HepG2 (cell line): Measurements from ENCODE around the gene BTN1A1. TPM values are rescaled to one million over a fixed set of nuclear protein-coding genes. Genes with fewer than 3 reads are reported as not detected.

Experiments used
- BORCS8-MEF2B ChIP-seq: sonication (generic); formaldehyde crosslinking; IDR thresholded peaks from 2 replicates; pipeline ENCODE4 v1.8.0; 2022; ENCODE audit warnings: mild to moderate bottlenecking, missing genetic modification reagents
- HDAC2 ChIP-seq: sonication (generic); formaldehyde crosslinking; IDR thresholded peaks from 2 replicates; pipeline ENCODE4 v1.4.0; 2020; ENCODE audit warnings: missing genetic modification reagents
- RFX5 ChIP-seq: IDR thresholded peaks from 2 replicates; pipeline ENCODE4 v1.6.1; 2011; ENCODE audit warnings: low read depth, low read length, improper control_type of control experiment
- SMAD9 ChIP-seq: sonication (generic); formaldehyde crosslinking; IDR thresholded peaks from 2 replicates; pipeline ENCODE4 v1.5.1; 2020; ENCODE audit warnings: mild to moderate bottlenecking, missing genetic modification reagents
- TAF1 ChIP-seq: sonication (generic); formaldehyde crosslinking; IDR thresholded peaks from 2 replicates; pipeline ENCODE4 v1.4.0; 2020; ENCODE audit warnings: missing genetic modification reagents
- TARDBP ChIP-seq: sonication (generic); formaldehyde crosslinking; IDR thresholded peaks from 2 replicates; pipeline ENCODE4 v1.8.0; 2022; ENCODE audit warnings: mild to moderate bottlenecking, missing genetic modification reagents
- ZNF264 ChIP-seq: sonication (generic); formaldehyde crosslinking; IDR thresholded peaks from 2 replicates; pipeline ENCODE4 v1.4.0; 2020; ENCODE audit warnings: missing genetic modification reagents
- ZNF792 ChIP-seq: IDR thresholded peaks from 2 replicates; pipeline ENCODE4 v1.6.1; 2016
- polyA plus RNA-seq, 8 experiments: library from polyadenylated mRNA; depleted of rRNA in 3 of 8; stranded (reverse) in 7 of 8; unstranded in 1 of 8; fragments of >200 nt; fragmentation: Illumina TruSeq in 4 of 8; extraction: Trizol in 4 of 8; gene quantifications; 2 replicates each; pipeline versions ENCODE4 v1.2.1 to v1.2.3, GENCODE V29; 2011 to 2016; ENCODE audit warnings: low read depth in 4 of 8, missing spikeins in 1 of 8, mixed read lengths in 1 of 8; ENCODE audit not compliant: insufficient read depth in 1 of 8
- total RNA-seq, 5 experiments: library from RNA; depleted of rRNA; stranded (reverse); fragments of >200 nt; fragmentation: Illumina TruSeq; extraction: Trizol; gene quantifications; 2 replicates each; pipeline ENCODE4 v1.2.3, GENCODE V29; 2016; ENCODE audit warnings: low read depth in 1 of 5
- TF ChIP-seq, protein P1 (sequence below), 2 experiments: fragments of 450-650 bp in 1 of 2; sonication (generic) in 1 of 2; formaldehyde crosslinking in 1 of 2; IDR thresholded peaks; 2 replicates each; pipeline versions ENCODE4 v1.6.1 to v1.8.0; 2016 to 2022; ENCODE audit warnings: antibody characterized with exemption in 1 of 2, mild to moderate bottlenecking in 1 of 2, missing genetic modification reagents in 1 of 2
- TF ChIP-seq, protein P2 (sequence below): sonication (generic); formaldehyde crosslinking; IDR thresholded peaks from 2 replicates; pipeline ENCODE4 v1.4.0; 2020; ENCODE audit warnings: missing genetic modification reagents
- TF ChIP-seq, protein P3 (sequence below): sonication (generic); formaldehyde crosslinking; IDR thresholded peaks from 2 replicates; pipeline ENCODE4 v1.4.0; 2020; ENCODE audit warnings: mild to moderate bottlenecking, low read depth, missing genetic modification reagents
- TF ChIP-seq, protein P4 (sequence below): IDR thresholded peaks from 2 replicates; pipeline ENCODE4 v1.6.1; 2016; ENCODE audit warnings: low read depth

BTN1A1 gene
- total and polyA plus RNA-seq, 2 of the 13 experiments (the other 11 are each of a cell fraction or from before 2014, with no cell fraction given) = 0.04 TPM; not detected in 1

DNA sequence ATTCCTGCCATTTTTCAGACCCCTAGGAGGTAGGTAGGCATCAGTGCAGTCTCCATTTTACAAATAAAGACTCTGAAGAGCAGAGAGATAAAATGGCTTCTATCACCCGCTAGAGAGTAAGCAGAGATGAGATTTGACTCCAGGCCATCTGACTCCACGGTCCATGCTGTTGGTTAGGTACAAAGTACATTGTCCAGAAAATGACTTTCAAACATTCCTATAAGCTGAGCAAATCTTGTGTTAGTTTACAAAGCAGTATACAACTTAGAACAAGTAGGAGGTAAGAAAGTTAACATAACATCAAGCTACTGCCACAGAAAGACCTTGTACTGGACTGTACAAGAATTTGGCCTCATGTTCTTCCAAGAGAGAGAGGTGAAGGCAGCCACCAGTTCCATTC lies 14.9 kb downstream of the BTN1A1 start (continued):
- TF ChIP-seq, protein P1, sequence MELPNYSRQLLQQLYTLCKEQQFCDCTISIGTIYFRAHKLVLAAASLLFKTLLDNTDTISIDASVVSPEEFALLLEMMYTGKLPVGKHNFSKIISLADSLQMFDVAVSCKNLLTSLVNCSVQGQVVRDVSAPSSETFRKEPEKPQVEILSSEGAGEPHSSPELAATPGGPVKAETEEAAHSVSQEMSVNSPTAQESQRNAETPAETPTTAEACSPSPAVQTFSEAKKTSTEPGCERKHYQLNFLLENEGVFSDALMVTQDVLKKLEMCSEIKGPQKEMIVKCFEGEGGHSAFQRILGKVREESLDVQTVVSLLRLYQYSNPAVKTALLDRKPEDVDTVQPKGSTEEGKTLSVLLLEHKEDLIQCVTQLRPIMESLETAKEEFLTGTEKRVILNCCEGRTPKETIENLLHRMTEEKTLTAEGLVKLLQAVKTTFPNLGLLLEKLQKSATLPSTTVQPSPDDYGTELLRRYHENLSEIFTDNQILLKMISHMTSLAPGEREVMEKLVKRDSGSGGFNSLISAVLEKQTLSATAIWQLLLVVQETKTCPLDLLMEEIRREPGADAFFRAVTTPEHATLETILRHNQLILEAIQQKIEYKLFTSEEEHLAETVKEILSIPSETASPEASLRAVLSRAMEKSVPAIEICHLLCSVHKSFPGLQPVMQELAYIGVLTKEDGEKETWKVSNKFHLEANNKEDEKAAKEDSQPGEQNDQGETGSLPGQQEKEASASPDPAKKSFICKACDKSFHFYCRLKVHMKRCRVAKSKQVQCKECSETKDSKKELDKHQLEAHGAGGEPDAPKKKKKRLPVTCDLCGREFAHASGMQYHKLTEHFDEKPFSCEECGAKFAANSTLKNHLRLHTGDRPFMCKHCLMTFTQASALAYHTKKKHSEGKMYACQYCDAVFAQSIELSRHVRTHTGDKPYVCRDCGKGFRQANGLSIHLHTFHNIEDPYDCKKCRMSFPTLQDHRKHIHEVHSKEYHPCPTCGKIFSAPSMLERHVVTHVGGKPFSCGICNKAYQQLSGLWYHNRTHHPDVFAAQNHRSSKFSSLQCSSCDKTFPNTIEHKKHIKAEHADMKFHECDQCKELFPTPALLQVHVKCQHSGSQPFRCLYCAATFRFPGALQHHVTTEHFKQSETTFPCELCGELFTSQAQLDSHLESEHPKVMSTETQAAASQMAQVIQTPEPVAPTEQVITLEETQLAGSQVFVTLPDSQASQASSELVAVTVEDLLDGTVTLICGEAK (IDR thresholded peaks at IDR 0.05) = no peak
- TF ChIP-seq, protein P1 (CRISPR knock-in tag; IDR thresholded peaks at IDR 0.05) = no peak; the same call in 1 of the 2 replicates
- TF ChIP-seq, protein P2, sequence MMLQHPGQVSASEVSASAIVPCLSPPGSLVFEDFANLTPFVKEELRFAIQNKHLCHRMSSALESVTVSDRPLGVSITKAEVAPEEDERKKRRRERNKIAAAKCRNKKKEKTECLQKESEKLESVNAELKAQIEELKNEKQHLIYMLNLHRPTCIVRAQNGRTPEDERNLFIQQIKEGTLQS (CRISPR knock-in tag) = peak; percentile 67; the same call in 1 of the 2 replicates
- TF ChIP-seq, protein P3, sequence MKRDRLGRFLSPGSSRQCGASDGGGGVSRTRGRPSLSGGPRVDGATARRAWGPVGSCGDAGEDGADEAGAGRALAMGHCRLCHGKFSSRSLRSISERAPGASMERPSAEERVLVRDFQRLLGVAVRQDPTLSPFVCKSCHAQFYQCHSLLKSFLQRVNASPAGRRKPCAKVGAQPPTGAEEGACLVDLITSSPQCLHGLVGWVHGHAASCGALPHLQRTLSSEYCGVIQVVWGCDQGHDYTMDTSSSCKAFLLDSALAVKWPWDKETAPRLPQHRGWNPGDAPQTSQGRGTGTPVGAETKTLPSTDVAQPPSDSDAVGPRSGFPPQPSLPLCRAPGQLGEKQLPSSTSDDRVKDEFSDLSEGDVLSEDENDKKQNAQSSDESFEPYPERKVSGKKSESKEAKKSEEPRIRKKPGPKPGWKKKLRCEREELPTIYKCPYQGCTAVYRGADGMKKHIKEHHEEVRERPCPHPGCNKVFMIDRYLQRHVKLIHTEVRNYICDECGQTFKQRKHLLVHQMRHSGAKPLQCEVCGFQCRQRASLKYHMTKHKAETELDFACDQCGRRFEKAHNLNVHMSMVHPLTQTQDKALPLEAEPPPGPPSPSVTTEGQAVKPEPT (CRISPR knock-in tag) = no peak
- TF ChIP-seq ZNF792 (CRISPR knock-in tag) = peak; percentile 65
- no peak for TF ChIP-seq BORCS8-MEF2B (CRISPR knock-in tag)
- TF ChIP-seq RFX5 = no peak
- TF ChIP-seq, protein P4, sequence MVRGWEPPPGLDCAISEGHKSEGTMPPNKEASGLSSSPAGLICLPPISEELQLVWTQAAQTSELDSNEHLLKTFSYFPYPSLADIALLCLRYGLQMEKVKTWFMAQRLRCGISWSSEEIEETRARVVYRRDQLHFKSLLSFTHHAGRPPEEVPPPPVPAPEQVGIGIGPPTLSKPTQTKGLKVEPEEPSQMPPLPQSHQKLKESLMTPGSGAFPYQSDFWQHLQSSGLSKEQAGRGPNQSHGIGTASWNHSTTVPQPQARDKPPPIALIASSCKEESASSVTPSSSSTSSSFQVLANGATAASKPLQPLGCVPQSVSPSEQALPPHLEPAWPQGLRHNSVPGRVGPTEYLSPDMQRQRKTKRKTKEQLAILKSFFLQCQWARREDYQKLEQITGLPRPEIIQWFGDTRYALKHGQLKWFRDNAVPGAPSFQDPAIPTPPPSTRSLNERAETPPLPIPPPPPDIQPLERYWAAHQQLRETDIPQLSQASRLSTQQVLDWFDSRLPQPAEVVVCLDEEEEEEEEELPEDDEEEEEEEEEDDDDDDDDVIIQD = peak; percentile 99
- no peak for TF ChIP-seq SMAD9 (CRISPR knock-in tag)
- TF ChIP-seq TAF1 (CRISPR knock-in tag) = peak; percentile 5; the same call in 1 of the 2 replicates
- 0 out of 2 replicates have a peak, but pooled peaks have one; percentile 33 for TF ChIP-seq ZNF264
- peak; percentile 60; the same call in 1 of the 2 replicates for TF ChIP-seq TARDBP (CRISPR knock-in tag)
- peak; percentile 54 for TF ChIP-seq HDAC2 (CRISPR knock-in tag)
